Endothelial cell of umbilical vein (primary cell): Measurements from ENCODE around the gene PTK6.

ENCODE experiments used
- EZH2 ChIP-seq: IDR thresholded peaks from 2 replicates; pipeline ENCODE4 v1.6.1; 2012; ENCODE audit warnings: borderline replicate concordance, low read depth, mild to moderate bottlenecking, moderate library complexity, low read length, inconsistent platforms; ENCODE audit not compliant: severe bottlenecking
- FOS ChIP-seq: IDR thresholded peaks from 2 replicates; pipeline ENCODE4 v1.6.1; 2011; ENCODE audit warnings: mild to moderate bottlenecking, low read length, moderate library complexity, borderline replicate concordance; ENCODE audit not compliant: insufficient read depth
- GATA2 ChIP-seq: IDR thresholded peaks from 2 replicates; pipeline ENCODE4 v1.7.0; 2011; ENCODE audit warnings: low read depth, mild to moderate bottlenecking, moderate library complexity, mixed read lengths, low read length; ENCODE audit not compliant: insufficient read length, insufficient read depth
- JUN ChIP-seq: IDR thresholded peaks from 2 replicates; pipeline ENCODE4 v1.6.1; 2011; ENCODE audit warnings: borderline replicate concordance, low read depth; ENCODE audit not compliant: insufficient read length, insufficient read depth
- MYC ChIP-seq: IDR thresholded peaks from one replicate; pipeline ENCODE4 v1.6.1; 2011; ENCODE audit warnings: mild to moderate bottlenecking, low read depth, low read length
- POLR2A ChIP-seq: IDR thresholded peaks from 2 replicates; pipeline ENCODE4 v1.6.1; 2012; ENCODE audit warnings: low read depth, mild to moderate bottlenecking, control low read depth, low read length
- POLR2AphosphoS5 ChIP-seq: IDR thresholded peaks from 2 replicates; pipeline ENCODE4 v1.6.1; 2012; ENCODE audit warnings: low read depth, mild to moderate bottlenecking, control low read depth, low read length, moderate library complexity; ENCODE audit not compliant: insufficient read depth
- TF ChIP-seq, protein P1 (sequence below), 2 donors: IDR thresholded peaks; 1 replicate in 1 of 2; 2 replicates in 1 of 2; pipeline ENCODE4 v1.5.1; 2011; ENCODE audit warnings: low read length in 2 of 2, mild to moderate bottlenecking in 2 of 2, moderate library complexity in 2 of 2, control low read depth in 1 of 2, inconsistent platforms in 1 of 2, low read depth in 1 of 2; ENCODE audit not compliant: insufficient read depth in 1 of 2; ENCODE audit errors: extremely low read depth in 1 of 2
- TF ChIP-seq, protein P2 (sequence below): IDR thresholded peaks from 2 replicates; pipeline ENCODE4 v1.6.1; 2011; ENCODE audit not compliant: insufficient read depth, insufficient read length

- no peak for TF ChIP-seq EZH2
- TF ChIP-seq, protein P1, sequence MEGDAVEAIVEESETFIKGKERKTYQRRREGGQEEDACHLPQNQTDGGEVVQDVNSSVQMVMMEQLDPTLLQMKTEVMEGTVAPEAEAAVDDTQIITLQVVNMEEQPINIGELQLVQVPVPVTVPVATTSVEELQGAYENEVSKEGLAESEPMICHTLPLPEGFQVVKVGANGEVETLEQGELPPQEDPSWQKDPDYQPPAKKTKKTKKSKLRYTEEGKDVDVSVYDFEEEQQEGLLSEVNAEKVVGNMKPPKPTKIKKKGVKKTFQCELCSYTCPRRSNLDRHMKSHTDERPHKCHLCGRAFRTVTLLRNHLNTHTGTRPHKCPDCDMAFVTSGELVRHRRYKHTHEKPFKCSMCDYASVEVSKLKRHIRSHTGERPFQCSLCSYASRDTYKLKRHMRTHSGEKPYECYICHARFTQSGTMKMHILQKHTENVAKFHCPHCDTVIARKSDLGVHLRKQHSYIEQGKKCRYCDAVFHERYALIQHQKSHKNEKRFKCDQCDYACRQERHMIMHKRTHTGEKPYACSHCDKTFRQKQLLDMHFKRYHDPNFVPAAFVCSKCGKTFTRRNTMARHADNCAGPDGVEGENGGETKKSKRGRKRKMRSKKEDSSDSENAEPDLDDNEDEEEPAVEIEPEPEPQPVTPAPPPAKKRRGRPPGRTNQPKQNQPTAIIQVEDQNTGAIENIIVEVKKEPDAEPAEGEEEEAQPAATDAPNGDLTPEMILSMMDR (IDR thresholded peaks at IDR 0.05; ENCODE audit: extremely low read depth in 1 of 2, insufficient read depth in 1 of 2, low read depth in 1 of 2, low read length in 2 of 2), result no peak
- TF ChIP-seq POLR2AphosphoS5, result no peak
- no peak for TF ChIP-seq FOS
- TF ChIP-seq, protein P2, sequence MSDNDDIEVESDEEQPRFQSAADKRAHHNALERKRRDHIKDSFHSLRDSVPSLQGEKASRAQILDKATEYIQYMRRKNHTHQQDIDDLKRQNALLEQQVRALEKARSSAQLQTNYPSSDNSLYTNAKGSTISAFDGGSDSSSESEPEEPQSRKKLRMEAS, result no peak
- TF ChIP-seq JUN, result no peak
- TF ChIP-seq POLR2A, result no peak
- TF ChIP-seq MYC, result no peak
- TF ChIP-seq GATA2, result no peak
Measured at GRCh38 chr20:63586797-63587196, 49.6 kb upstream of the PTK6 start.
